Prostate gland (tissue), 2 donors: ENCODE results near the gene ADCY4. TPM values are rescaled to one million over a fixed set of nuclear protein-coding genes. Genes with fewer than 3 reads are reported as not detected.

Experiments
- DNase-seq: peaks from one replicate; pipeline ENCODE4 v3.0.0-alpha.2; 2019; ENCODE audit warnings: low spot score
- H3K27ac ChIP-seq, 2 donors: fragments of 200-600 bp; sonication (generic); 2 replicates each; pipeline ENCODE4 v1.5.1; 2017 to 2019
- H3K27me3 ChIP-seq: fragments of 200-600 bp; sonication (generic); replicated peaks from 2 replicates; pipeline ENCODE4 v1.5.1; 2019; ENCODE audit not compliant: insufficient read depth
- H3K36me3 ChIP-seq, 2 donors: fragments of 200-600 bp; sonication (generic); 1 replicate in 1 of 2; 2 replicates in 1 of 2; pipeline versions ENCODE4 v1.5.1 to v1.8.1; 2017 to 2019
- H3K4me1 ChIP-seq: fragments of 200-600 bp; sonication (generic); replicated peaks from 2 replicates; pipeline ENCODE4 v1.5.1; 2019
- H3K4me3 ChIP-seq, 2 donors: fragments of 200-600 bp; sonication (generic); 2 replicates each; pipeline ENCODE4 v1.5.1; 2017 to 2019
- H3K9me3 ChIP-seq: fragments of 200-600 bp; sonication (generic); 2 replicates; pipeline ENCODE4 v1.5.1; 2017
- CTCF ChIP-seq, 4 experiments: fragments of 200-600 bp in 2 of 4; fragments of 450-650 bp in 2 of 4; sonication (generic) in 2 of 4; IDR thresholded peaks; 1 replicate in 3 of 4; 2 replicates in 1 of 4; pipeline ENCODE4 v1.5.1; 2016 to 2019; ENCODE audit warnings: antibody characterized with exemption in 4 of 4, mild to moderate bottlenecking in 2 of 4, moderate library complexity in 2 of 4
- POLR2A ChIP-seq: fragments of 450-650 bp; IDR thresholded peaks from one replicate; pipeline ENCODE4 v1.6.1; 2016; ENCODE audit warnings: antibody characterized with exemption, mild to moderate bottlenecking
- POLR2AphosphoS5 ChIP-seq: sonication (generic); formaldehyde crosslinking; IDR thresholded peaks from one replicate; pipeline ENCODE4 v1.6.1; 2017; ENCODE audit warnings: antibody characterized with exemption
- WGBS: methylation state at CpG from one replicate; pipeline ENCODE4 v1.1.5; 2018; 5-methylcytosine and 5-hydroxymethylcytosine counted together
- intact Hi-C: fragments of 100-400 bp; cut with DNase I; formaldehyde crosslinking; loops from one replicate; pipeline ENCODE4 v1.14.2; 2022
- total RNA-seq, 2 donors: library from RNA; depleted of rRNA; stranded (reverse); fragments of >200 nt; gene quantifications; one replicate each; pipeline ENCODE4 v1.1.0, GENCODE V29; 2016

Gene ADCY4
- total RNA-seq, 2 donors from 2014 or later: 19.4 to 28.7 TPM

- intact Hi-C loops: no loop called here
- Histone ChIP-seq H3K4me3 (no peak overlapping the region), H3K36me3 (no peaks in the 10 kb centered on the region), H3K4me1 (no peaks in the 10 kb centered on the region), H3K27me3 (no peaks in the 10 kb centered on the region), H3K27ac (no peak overlapping the region), H3K9me3 (no peaks in the 10 kb centered on the region)
- WGBS: 78% methylated on average over 5 of the region's 5 CpGs
- no peak for TF ChIP-seq POLR2AphosphoS5
- no peak for TF ChIP-seq POLR2A
- TF ChIP-seq CTCF (IDR thresholded peaks at IDR 0.05): no peak
- DNase-seq: no peak
Observed at GRCh38 chr14:24283796-24284460, 50.9 kb downstream of the ADCY4 start.

- intact Hi-C loops: no loop called here
- no peak overlapping the region for H3K27ac ChIP-seq
- 81% methylated on average over 3 of the region's 3 CpGs for WGBS
- no peaks in the 10 kb centered on the region for H3K9me3 ChIP-seq
- H3K27me3 ChIP-seq: no peaks in the 10 kb centered on the region
- no peaks in the 10 kb centered on the region for H3K36me3 ChIP-seq
- H3K4me1 ChIP-seq: no peaks in the 10 kb centered on the region
- H3K4me3 ChIP-seq: no peak overlapping the region
- TF ChIP-seq CTCF (IDR thresholded peaks at IDR 0.05): no peak
- TF ChIP-seq POLR2AphosphoS5: no peak
- TF ChIP-seq POLR2A: no peak
- DNase-seq: no peak
Observed at GRCh38 chr14:24282736-24283135, 52.1 kb downstream of the ADCY4 start.

- no peak overlapping the region for H3K4me3 ChIP-seq
- H3K27me3 ChIP-seq: no peaks in the 10 kb centered on the region
- no peak overlapping the region for H3K27ac ChIP-seq
- WGBS: 89% methylated on average over 7 of the region's 7 CpGs
- intact Hi-C loops: no loop called here
- no peaks in the 10 kb centered on the region for H3K4me1 ChIP-seq
- H3K9me3 ChIP-seq: no peaks in the 10 kb centered on the region
- TF ChIP-seq POLR2A: no peak
- no peak for TF ChIP-seq POLR2AphosphoS5
- TF ChIP-seq CTCF (IDR thresholded peaks at IDR 0.05): no peak
- H3K36me3 ChIP-seq: no peaks in the 10 kb centered on the region
- DNase-seq: no peak
Observed at GRCh38 chr14:24281636-24282035, 53.2 kb downstream of the ADCY4 start.

- 75% methylated on average over 6 of the region's 6 CpGs for WGBS
- TF ChIP-seq POLR2AphosphoS5 (no peak), POLR2A (no peak), CTCF (IDR thresholded peaks at IDR 0.05) (no peak)
- intact Hi-C loops: no loop called here
- no peak overlapping the region for H3K4me3 ChIP-seq
- no peaks in the 10 kb centered on the region for H3K9me3 ChIP-seq
- no peak overlapping the region for H3K27ac ChIP-seq
- H3K27me3 ChIP-seq: no peaks in the 10 kb centered on the region
- H3K36me3 ChIP-seq: no peaks in the 10 kb centered on the region
- no peaks in the 10 kb centered on the region for H3K4me1 ChIP-seq
- DNase-seq: no peak
Observed at GRCh38 chr14:24280797-24281460, 53.9 kb downstream of the ADCY4 start.
